Thyroid gland (tissue), 4 donors: Measurements from ENCODE around the gene HS6ST2. TPM values are rescaled to one million over a fixed set of nuclear protein-coding genes. Genes with fewer than 3 reads are reported as not detected.

Experiments used
- DNase-seq, 2 donors: peaks; one replicate each; pipeline ENCODE4 v3.0.0-alpha.2; 2019
- H3K27ac ChIP-seq, 3 donors: fragments of 200-600 bp; sonication (generic); 1 replicate in 2 of 3; 2 replicates in 1 of 3; pipeline ENCODE4 v1.5.1; 2016 to 2019; ENCODE audit warnings: mild to moderate bottlenecking in 1 of 3, moderate library complexity in 1 of 3
- H3K27me3 ChIP-seq: fragments of 200-600 bp; sonication (generic); one replicate; pipeline ENCODE4 v1.5.1; 2019
- H3K36me3 ChIP-seq, 2 donors: fragments of 200-600 bp; sonication (generic); one replicate each; pipeline ENCODE4 v1.5.1; 2016 to 2019
- H3K4me1 ChIP-seq, 2 donors: fragments of 200-600 bp; sonication (generic); one replicate each; pipeline ENCODE4 v1.5.1; 2017 to 2019
- H3K4me3 ChIP-seq, 3 donors: fragments of 200-600 bp; sonication (generic); replicated peaks in 1 of 3; 1 replicate in 2 of 3; 2 replicates in 1 of 3; pipeline ENCODE4 v1.5.1; 2016; ENCODE audit warnings: mild to moderate bottlenecking in 1 of 3
- H3K9me3 ChIP-seq: fragments of 200-600 bp; sonication (generic); one replicate; pipeline ENCODE4 v1.5.1; 2017
- POLR2A ChIP-seq, 2 donors: fragments of 450-650 bp; IDR thresholded peaks; one replicate each; pipeline ENCODE4 v1.6.1; 2017; ENCODE audit warnings: antibody characterized with exemption in 2 of 2, mild to moderate bottlenecking in 2 of 2, moderate library complexity in 1 of 2
- WGBS, 2 donors: methylation state at CpG; one replicate each; pipeline ENCODE4 v1.1.5; 2017; 5-methylcytosine and 5-hydroxymethylcytosine counted together
- intact Hi-C: fragments of 100-400 bp; cut with DNase I; formaldehyde crosslinking; loops from one replicate; pipeline ENCODE4 v1.15.1; 2023
- total RNA-seq, 4 donors: library from RNA; depleted of rRNA; stranded (reverse); fragments of >200 nt; gene quantifications; one replicate each; pipeline ENCODE4 v1.2.3, GENCODE V29; 2016
- TF ChIP-seq, protein P1 (sequence below), 6 experiments: fragments of 200-600 bp in 3 of 6; fragments of 450-650 bp in 3 of 6; sonication (generic) in 3 of 6; IDR thresholded peaks; one replicate each; pipeline ENCODE4 v1.5.1; 2016 to 2019; ENCODE audit warnings: antibody characterized with exemption in 6 of 6, mild to moderate bottlenecking in 2 of 6, inconsistent platforms in 1 of 6, moderate library complexity in 1 of 6

HS6ST2 gene
- total RNA-seq, 4 donors from 2014 or later, result 0.11 to 0.78 (median 0.38) TPM; not detected in 1

DNA sequence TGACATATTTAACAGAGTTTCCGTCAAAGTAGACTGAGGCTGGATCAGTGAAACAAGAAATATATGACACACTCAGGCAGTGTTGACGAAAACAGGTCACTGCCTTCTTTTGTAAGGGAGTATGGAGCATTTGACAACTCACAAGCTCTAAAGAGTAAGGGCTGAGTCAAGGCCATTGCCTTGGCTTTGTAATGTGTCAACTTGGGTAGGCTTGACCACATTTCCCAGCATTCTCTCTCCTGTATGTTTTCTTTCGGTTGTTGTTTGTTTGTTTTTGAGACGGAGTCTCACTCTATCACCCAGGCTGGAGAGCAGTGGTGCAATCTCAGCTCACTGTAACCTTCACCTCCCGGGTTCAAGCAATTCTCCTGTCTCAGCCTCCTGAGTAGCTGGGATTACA, 344.6 kb downstream of the HS6ST2 start:
- H3K27ac ChIP-seq, result no peak overlapping the region
- H3K4me3 ChIP-seq, result no peak overlapping the region
- intact Hi-C loops, result no loop called here
- H3K4me1 ChIP-seq, result no peaks in the 10 kb centered on the region
- WGBS, 2 donors, result 83% methylated on average over 5 of the region's 5 CpGs
- no peaks in the 10 kb centered on the region for H3K27me3 ChIP-seq
- no peaks in the 10 kb centered on the region for H3K36me3 ChIP-seq
- no peak for DNase-seq
- no peaks in the 10 kb centered on the region for H3K9me3 ChIP-seq
- TF ChIP-seq, protein P1, sequence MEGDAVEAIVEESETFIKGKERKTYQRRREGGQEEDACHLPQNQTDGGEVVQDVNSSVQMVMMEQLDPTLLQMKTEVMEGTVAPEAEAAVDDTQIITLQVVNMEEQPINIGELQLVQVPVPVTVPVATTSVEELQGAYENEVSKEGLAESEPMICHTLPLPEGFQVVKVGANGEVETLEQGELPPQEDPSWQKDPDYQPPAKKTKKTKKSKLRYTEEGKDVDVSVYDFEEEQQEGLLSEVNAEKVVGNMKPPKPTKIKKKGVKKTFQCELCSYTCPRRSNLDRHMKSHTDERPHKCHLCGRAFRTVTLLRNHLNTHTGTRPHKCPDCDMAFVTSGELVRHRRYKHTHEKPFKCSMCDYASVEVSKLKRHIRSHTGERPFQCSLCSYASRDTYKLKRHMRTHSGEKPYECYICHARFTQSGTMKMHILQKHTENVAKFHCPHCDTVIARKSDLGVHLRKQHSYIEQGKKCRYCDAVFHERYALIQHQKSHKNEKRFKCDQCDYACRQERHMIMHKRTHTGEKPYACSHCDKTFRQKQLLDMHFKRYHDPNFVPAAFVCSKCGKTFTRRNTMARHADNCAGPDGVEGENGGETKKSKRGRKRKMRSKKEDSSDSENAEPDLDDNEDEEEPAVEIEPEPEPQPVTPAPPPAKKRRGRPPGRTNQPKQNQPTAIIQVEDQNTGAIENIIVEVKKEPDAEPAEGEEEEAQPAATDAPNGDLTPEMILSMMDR (IDR thresholded peaks at IDR 0.05), result no peak
- TF ChIP-seq POLR2A (IDR thresholded peaks at IDR 0.05), result no peak

DNA sequence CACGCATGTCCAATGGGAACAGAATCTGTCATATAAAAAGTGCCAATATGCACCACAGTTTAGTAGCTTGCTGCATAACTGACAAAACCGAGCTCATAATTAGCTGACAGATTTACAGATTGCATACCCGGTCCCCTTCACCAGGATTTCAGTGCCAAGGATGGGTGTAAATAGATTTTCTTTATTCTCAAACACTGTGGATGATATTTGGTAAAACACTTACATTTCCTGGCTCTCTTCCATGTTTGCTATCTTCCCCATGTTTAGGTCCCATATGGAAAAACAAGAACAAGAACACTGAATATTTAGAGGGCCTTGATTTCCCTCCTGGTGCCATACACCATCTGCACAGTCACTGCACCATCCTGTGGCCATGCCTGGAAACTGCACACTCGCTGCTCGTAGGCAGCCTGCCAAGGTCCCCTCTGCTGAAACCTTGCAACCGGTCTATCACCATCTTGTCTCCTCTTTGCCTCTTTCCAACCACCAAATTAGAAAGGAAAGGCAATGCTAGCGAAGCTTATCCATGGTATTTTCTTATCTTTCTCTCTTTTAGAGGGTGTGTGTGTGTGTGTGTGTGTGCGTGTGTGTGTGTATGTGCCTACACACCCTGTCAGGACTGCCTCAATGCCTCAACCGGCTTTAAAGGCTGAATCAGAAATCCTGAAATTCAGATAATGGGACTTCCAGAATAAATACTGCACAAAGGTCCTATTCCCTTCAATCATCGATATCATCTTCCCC, 345.4 kb downstream of the HS6ST2 start:
- H3K4me1 ChIP-seq, result no peaks in the 10 kb centered on the region
- DNase-seq, result peak; percentile 27 to 47
- TF ChIP-seq, protein P1 (IDR thresholded peaks at IDR 0.05), result peak in 4 of 6 experiments; percentile 17 to 52 (median 42)
- TF ChIP-seq POLR2A (IDR thresholded peaks at IDR 0.05), result no peak
- 64% methylated on average over 9 to 10 of the region's 10 CpGs for WGBS, 2 donors
- intact Hi-C loops, result no loop called here
- H3K4me3 ChIP-seq, result no peak overlapping the region
- no peaks in the 10 kb centered on the region for H3K9me3 ChIP-seq
- H3K27me3 ChIP-seq, result no peaks in the 10 kb centered on the region
- H3K27ac ChIP-seq, result no peak overlapping the region
- no peaks in the 10 kb centered on the region for H3K36me3 ChIP-seq

DNA sequence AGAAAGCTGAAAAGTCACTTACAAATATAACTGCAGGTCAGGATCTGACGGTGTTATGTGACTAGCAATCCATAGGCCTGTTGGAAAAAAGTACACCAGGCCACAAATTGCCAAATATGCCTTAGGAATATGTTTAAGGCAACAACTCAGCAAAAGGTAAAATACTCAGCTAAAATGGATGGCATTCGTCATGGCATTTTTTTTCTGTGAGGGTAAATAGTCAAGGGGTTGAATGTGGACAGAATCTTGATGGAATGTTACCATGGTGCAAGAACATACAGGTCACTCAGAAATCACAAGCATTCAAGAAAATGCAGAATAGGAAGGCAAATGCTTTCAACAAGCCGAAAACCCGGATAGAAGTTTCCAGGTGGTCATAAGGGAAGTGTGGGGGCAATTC, 347.9 kb downstream of the HS6ST2 start:
- WGBS, 2 donors, result 87% methylated on average over 4 of the region's 4 CpGs
- Histone ChIP-seq H3K9me3 (no peaks in the 10 kb centered on the region), H3K4me3 (no peak overlapping the region), H3K4me1 (no peaks in the 10 kb centered on the region), H3K27me3 (no peaks in the 10 kb centered on the region), H3K27ac (no peak overlapping the region), H3K36me3 (no peaks in the 10 kb centered on the region)
- TF ChIP-seq POLR2A (IDR thresholded peaks at IDR 0.05), result no peak
- TF ChIP-seq, protein P1 (IDR thresholded peaks at IDR 0.05), result no peak
- intact Hi-C loops, result no loop called here
- DNase-seq, result no peak

DNA sequence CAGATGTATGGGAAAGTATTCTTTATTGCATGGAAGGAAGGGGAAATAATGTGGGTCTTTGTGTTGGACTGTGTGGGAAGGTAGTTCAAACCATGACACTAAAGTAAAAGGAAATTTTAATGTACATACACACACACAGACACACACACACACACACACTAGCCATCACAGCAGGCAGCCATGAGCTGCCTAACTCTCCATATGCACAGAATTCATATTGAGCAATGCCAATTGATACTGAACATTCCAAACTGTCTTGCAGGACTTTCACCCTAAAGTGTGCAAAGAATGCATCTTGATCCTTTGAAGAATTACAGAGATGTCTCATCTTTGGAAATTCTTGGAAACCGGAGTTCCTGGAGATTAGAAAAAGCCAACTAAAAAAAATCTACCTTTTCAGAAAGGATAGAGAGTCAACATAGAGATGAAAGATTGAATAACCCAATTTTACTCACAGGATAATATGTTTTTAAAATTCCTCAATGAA, 349.0 kb downstream of the HS6ST2 start:
- DNase-seq, result no peak
- Histone ChIP-seq H3K4me3 (no peak overlapping the region), H3K36me3 (no peaks in the 10 kb centered on the region), H3K27me3 (no peaks in the 10 kb centered on the region), H3K4me1 (no peaks in the 10 kb centered on the region), H3K9me3 (no peaks in the 10 kb centered on the region), H3K27ac (no peak overlapping the region)
- 83 to 86% methylated on average over 1 of the region's 1 CpG for WGBS, 2 donors
- intact Hi-C loops, result no loop called here
- TF ChIP-seq, protein P1 (IDR thresholded peaks at IDR 0.05), result no peak
- TF ChIP-seq POLR2A (IDR thresholded peaks at IDR 0.05), result no peak

DNA sequence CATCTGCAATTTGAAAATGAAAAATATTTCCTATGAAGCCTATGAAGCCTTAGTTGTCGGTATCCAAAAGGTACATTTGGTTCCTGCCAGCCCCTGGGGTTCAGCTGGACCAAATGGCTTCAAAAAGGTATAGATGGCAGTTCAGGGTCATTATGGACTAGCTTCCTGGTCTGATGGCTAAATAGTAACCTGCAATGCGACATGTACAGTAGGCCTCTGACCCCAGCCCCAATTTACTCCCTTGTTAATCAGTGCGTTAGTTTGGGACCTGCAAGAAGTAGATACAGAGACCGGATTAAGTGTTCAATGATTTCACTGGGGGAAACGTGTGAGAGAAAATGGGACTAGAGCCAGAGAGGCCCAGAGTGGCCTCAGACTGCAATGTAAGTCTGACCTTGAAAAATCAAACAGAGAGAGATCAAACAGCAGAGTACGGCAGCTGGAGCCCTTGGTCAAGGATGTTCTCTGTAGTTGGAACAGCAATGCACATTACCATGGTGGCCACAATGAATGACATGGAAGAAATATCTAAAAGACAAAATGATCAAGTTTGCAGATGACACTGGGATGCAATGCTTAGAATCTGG, 354.6 kb downstream of the HS6ST2 start:
- Histone ChIP-seq H3K9me3 (no peaks in the 10 kb centered on the region), H3K36me3 (no peaks in the 10 kb centered on the region), H3K27me3 (no peaks in the 10 kb centered on the region), H3K4me3 (no peak overlapping the region), H3K27ac (no peak overlapping the region), H3K4me1 (no peaks in the 10 kb centered on the region)
- no peak for TF ChIP-seq POLR2A (IDR thresholded peaks at IDR 0.05)
- TF ChIP-seq, protein P1 (IDR thresholded peaks at IDR 0.05), result no peak
- 85 to 90% methylated on average over 6 of the region's 6 CpGs for WGBS, 2 donors
- intact Hi-C loops, result no loop called here
- DNase-seq, result no peak
